NB4 (cell line): ENCODE results near the gene USP28.

ENCODE experiments used
- DNase-seq: peaks from one replicate; pipeline ENCODE4 v3.0.0; 2010; ENCODE audit warnings: low read depth
- H3K4me3 ChIP-seq: one replicate; pipeline ENCODE4 v1.5.1; 2011; ENCODE audit warnings: mild to moderate bottlenecking, low read depth, low read length, moderate library complexity
- CTCF ChIP-seq: IDR thresholded peaks from one replicate; pipeline ENCODE4 v1.5.1; 2012; ENCODE audit warnings: low read depth, low read length
- MAX ChIP-seq: IDR thresholded peaks from 2 replicates; pipeline ENCODE4 v1.6.1; 2011; ENCODE audit warnings: low read depth, low read length
- MYC ChIP-seq: IDR thresholded peaks from 2 replicates; pipeline ENCODE4 v1.6.1; 2011; ENCODE audit warnings: low read depth, low read length
- POLR2A ChIP-seq: IDR thresholded peaks from 2 replicates; pipeline ENCODE4 v1.6.1; 2011; ENCODE audit warnings: mild to moderate bottlenecking; ENCODE audit not compliant: insufficient read length; ENCODE audit errors: extremely low read depth

Gene USP28

GRCh38 chr11:113835306-113835705, 40.1 kb downstream of the USP28 start:
- H3K4me3 ChIP-seq, result no peak overlapping the region
- TF ChIP-seq POLR2A (no peak), MAX (no peak), CTCF (no peak), MYC (no peak)
- no peak for DNase-seq

- no peak for TF ChIP-seq MYC
- TF ChIP-seq CTCF, result no peak
- no peak for TF ChIP-seq POLR2A
- TF ChIP-seq MAX, result no peak
- H3K4me3 ChIP-seq, result no peak overlapping the region
- no peak for DNase-seq
Measured at GRCh38 chr11:113833151-113833550, 42.2 kb downstream of the USP28 start.

- TF ChIP-seq MAX, result no peak
- TF ChIP-seq POLR2A, result no peak
- no peak for TF ChIP-seq CTCF
- no peak for TF ChIP-seq MYC
- no peak for DNase-seq
- H3K4me3 ChIP-seq, result no peak overlapping the region
Measured at GRCh38 chr11:113831314-113831713, 44.1 kb downstream of the USP28 start.

GRCh38 chr11:113829751-113830150, 45.6 kb downstream of the USP28 start:
- TF ChIP-seq MAX, result no peak
- no peak for TF ChIP-seq MYC
- no peak for TF ChIP-seq POLR2A
- TF ChIP-seq CTCF, result no peak
- H3K4me3 ChIP-seq, result no peak overlapping the region
- DNase-seq, result no peak

- H3K4me3 ChIP-seq, result no peak overlapping the region
- TF ChIP-seq MAX (no peak), MYC (no peak), POLR2A (no peak), CTCF (no peak)
- DNase-seq, result no peak
Measured at GRCh38 chr11:113828191-113828590, 47.2 kb downstream of the USP28 start.

GRCh38 chr11:113827477-113827876, 47.9 kb downstream of the USP28 start:
- TF ChIP-seq POLR2A, result no peak
- H3K4me3 ChIP-seq, result no peak overlapping the region

More at GRCh38 chr11:113827477-113827876, 47.9 kb downstream of the USP28 start:
- no peak for DNase-seq
